HG03060 (cell line): ENCODE measurements around the gene GCFC2.
A peak's percentile ranks its signal among the peaks of the same experiment; 100 is the strongest.
"Not testable (repeated sequence)": the region's sequence is repeated elsewhere in the genome, so short reads cannot be mapped to it uniquely, and the experiment has no call there.

Source experiments
- ATAC-seq: cut with Tn5 transposase; IDR thresholded peaks from one replicate; pipeline ENCODE4 v1.9.1; 2021; ENCODE audit warnings: low read depth, moderate number of reproducible peaks; ENCODE audit not compliant: unreplicated experiment

GCFC2 gene

GRCh38 chr2:75683430-75683829, 27.3 kb downstream of the GCFC2 start:
- ATAC-seq = not testable (repeated sequence)

GRCh38 chr2:75680402-75680801, 30.3 kb downstream of the GCFC2 start:
- ATAC-seq = no peak

GRCh38 chr2:75679556-75679955, 31.2 kb downstream of the GCFC2 start:
- ATAC-seq = no peak

GRCh38 chr2:75676464-75676863, 34.3 kb downstream of the GCFC2 start:
- no peak for ATAC-seq

GRCh38 chr2:75675908-75676307, 34.8 kb downstream of the GCFC2 start:
- ATAC-seq = no peak

- ATAC-seq = not testable (repeated sequence)
Observed at GRCh38 chr2:75675423-75675822, 35.3 kb downstream of the GCFC2 start.

- no peak for ATAC-seq
Observed at GRCh38 chr2:75667884-75668283, 42.8 kb downstream of the GCFC2 start.

- no peak for ATAC-seq
Observed at GRCh38 chr2:75666911-75667310, 43.8 kb downstream of the GCFC2 start.

- ATAC-seq = no peak
Observed at GRCh38 chr2:75657798-75658197, 52.9 kb downstream of the GCFC2 start.

GRCh38 chr2:75656563-75656962, 54.2 kb downstream of the GCFC2 start:
- no peak for ATAC-seq

GRCh38 chr2:75655861-75656260, 54.9 kb downstream of the GCFC2 start:
- ATAC-seq = no peak

- no peak for ATAC-seq
Observed at GRCh38 chr2:75654012-75654411, 56.7 kb downstream of the GCFC2 start.

GRCh38 chr2:75647771-75648170, 62.9 kb downstream of the GCFC2 start:
- no peak for ATAC-seq

GRCh38 chr2:75646583-75647425, 63.9 kb downstream of the GCFC2 start, which contains the start of gene MRPL19:
TSS of gene MRPL19 (plus strand) at chr2:75646783. CDS start at chr2:75646808, 25 bp downstream.
- ATAC-seq = peak; percentile 96

GRCh38 chr2:75646090-75646582, 64.6 kb downstream of the GCFC2 start:
- peak; percentile 11 for ATAC-seq

- ATAC-seq = no peak
Observed at GRCh38 chr2:75645643-75646042, 65.1 kb downstream of the GCFC2 start.

GRCh38 chr2:75643980-75644379, 66.7 kb downstream of the GCFC2 start:
- no peak for ATAC-seq

GRCh38 chr2:75641587-75641986, 69.1 kb downstream of the GCFC2 start:
- no peak for ATAC-seq

- peak; percentile 89 for ATAC-seq
Observed at GRCh38 chr2:75640621-75641121, 70.0 kb downstream of the GCFC2 start.

GRCh38 chr2:75637568-75637967, 73.1 kb downstream of the GCFC2 start:
- no peak for ATAC-seq

- no peak for ATAC-seq
Observed at GRCh38 chr2:75634945-75635344, 75.8 kb downstream of the GCFC2 start.

- ATAC-seq = no peak
Observed at GRCh38 chr2:75633620-75634019, 77.1 kb downstream of the GCFC2 start.
